Activated CD8-positive, alpha-beta memory T cell treated with anti-CD3 and anti-CD28 coated beads for 1 hour (primary cell): ENCODE measurements around the gene HMOX2.

Experiments
- DNase-seq, 2 donors: peaks; one replicate each; pipeline ENCODE4 v3.0.0-alpha.2; 2020; ENCODE audit warnings: low read depth in 1 of 2; ENCODE audit errors: extremely low read depth in 1 of 2

HMOX2 gene

DNA sequence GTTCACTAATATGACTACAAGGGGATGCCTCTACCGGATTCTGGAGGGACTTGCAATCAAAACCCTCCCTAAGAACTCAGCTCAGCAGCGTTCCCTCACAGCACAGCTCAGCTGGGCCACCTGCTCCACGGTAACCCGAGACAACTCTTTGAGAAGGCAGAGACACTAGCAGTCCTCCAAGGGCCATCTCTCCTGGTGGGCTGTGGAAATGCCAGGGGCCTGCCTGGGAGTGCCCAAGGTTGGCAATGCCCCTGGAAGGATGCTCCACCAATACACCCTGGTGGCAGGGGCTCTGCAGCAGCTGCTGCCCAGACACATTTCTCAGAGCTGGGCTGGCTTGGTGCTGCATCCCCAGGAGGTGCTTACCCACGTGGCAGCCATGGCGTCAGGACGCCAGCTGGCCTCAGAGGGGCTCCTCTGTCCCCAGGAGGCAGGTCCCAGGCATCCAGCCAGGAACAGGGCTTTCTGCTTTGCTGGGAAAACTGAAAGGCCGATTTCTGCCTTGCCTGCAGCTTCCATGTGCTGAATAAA, 45.9 kb downstream of the HMOX2 start:
- DNase-seq: no peak

- DNase-seq: no peak
Measured at GRCh38 chr16:4523686-4524085, 47.5 kb downstream of the HMOX2 start.

- DNase-seq: no peak
Measured at GRCh38 chr16:4524571-4524970, 48.4 kb downstream of the HMOX2 start.

DNA sequence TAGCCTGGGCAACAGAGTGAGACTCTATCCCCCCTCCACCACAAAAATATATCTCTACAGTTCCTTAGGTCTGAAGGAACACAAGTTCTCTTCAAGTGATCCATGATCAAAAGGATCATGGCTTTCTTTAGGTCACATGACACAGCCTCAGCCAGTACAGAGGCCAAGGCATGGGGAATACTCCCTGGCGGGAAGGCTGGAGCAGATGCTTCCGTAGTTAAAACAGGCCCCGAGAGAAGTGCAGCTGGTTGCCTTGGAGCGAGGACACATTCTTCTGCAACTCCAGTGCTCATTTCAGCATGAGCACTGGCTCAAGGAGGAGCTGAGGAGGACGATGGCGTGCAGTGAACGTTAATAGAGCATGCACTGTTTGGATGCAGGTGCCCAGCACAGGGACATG, 48.9 kb downstream of the HMOX2 start:
- no peak for DNase-seq

DNA sequence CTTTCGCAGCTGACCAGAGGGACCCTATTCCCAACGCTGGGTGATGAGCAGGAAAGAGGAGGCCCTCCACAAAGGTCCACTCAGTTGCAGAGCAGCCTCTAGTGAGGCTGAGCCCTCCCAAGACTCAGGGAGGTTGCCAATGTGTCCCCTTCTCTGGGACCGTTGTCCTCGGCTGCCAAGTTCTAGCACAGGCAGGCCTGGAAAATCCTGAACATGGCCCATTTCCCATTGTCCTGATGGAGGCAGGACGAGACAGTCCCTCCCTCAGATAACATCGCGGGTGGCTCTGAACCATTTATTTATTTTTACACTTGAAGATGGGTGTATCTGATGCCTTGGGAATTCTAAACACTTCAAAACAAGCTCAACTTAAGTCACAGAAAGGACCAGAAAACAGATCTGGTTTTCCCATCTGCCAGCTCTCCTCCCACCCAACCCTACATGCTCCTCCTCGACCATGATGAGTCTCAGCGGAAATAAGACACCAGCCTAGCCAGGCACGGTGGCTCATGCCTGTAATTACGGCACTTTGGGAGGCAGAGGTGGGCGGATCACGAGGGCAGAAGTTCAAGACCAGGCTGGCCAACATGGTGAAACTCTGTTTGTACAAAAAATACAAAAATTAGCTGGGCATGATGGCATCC, 49.6 kb downstream of the HMOX2 start:
- DNase-seq: no peak

GRCh38 chr16:4529085-4530060, 53.2 kb downstream of the HMOX2 start:
- no peak for DNase-seq

DNA sequence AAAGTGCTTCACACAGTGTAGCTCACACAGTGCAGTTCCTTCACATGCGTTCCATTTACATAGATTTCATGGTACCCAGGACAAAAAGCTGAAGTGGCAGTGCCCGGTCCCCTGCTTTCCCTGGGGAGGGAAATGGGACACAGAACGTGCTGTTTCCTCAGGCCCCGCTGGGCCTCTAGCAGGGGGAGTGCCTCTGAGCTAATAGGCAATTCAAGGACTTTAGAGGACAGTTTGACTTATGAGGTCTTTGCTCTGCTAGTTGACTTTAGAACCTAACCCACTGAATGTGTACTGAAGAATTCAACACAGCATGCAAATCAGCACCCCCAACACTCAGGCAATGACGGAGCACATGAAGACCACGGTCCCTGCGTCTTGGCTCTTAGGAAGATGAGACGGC, 55.6 kb downstream of the HMOX2 start:
- no peak for DNase-seq

DNA sequence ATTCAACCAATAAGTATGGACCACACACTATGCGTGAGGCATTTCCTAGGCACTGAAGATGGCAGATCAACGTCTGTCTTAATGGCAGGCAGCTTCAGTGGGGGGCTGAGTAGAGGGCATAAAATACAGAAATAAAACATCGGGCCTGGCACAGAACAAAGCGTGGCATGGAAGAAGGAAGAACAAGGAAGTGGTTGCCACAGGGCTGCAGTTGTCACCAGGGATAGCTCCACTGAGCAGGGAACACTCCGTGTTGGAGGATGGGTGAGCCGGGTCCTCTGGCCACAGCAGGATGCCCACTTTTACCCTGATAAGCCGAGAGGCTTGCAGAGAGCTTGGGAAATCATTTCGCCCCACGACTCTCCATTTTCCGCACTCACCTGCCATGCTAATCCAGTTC, 56.0 kb downstream of the HMOX2 start:
- DNase-seq: no peak

DNA sequence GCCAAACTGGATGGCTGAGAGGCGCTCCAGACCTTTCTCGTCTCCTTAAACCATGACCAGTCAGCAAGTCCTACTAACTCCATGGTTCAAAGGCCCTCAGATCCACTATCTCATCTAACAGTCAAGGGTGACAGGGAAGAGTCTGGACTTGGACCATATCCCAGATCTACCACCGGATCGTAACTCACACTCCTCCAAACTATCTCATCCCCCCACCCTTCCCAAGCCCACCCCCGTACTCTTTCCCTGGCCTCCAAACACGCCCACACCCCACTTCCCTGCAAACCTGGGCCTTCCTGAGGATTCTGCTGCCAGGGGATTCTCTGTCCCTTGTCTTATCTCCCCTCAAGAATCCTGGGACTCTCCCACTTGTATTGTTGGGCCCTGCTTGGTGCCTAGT, 57.3 kb downstream of the HMOX2 start:
- DNase-seq: no peak

DNA sequence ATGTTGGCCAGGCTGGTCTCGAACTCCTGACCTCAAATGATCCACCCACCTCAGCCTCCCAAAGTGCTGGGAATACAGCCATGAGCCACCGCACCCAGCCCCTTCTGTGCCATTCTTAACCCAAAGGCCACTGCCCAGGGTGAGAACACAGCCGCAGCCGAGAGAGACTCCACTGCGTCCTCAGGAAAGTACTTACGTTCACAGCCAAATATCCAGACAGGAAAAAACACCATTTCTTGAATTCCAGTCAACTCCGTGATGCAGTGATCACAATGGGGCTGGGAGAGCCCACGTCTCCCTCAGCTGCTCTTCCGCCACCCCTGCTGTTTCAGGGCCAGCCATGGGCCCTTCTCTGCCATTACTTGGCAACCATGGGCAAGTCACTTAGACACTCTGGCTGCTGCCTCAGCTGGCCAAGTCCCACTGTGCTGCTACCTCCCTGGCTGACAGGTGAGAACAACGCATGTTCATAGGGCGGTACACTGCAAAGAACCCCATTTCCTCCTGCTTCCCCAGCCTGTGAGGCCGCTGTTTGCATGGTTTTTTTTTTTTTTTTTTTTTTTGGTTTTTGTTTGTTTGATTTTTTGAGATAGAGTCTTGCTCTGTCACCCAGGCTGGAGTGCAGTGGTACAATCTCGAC, 58.1 kb downstream of the HMOX2 start:
- DNase-seq: no peak

DNA sequence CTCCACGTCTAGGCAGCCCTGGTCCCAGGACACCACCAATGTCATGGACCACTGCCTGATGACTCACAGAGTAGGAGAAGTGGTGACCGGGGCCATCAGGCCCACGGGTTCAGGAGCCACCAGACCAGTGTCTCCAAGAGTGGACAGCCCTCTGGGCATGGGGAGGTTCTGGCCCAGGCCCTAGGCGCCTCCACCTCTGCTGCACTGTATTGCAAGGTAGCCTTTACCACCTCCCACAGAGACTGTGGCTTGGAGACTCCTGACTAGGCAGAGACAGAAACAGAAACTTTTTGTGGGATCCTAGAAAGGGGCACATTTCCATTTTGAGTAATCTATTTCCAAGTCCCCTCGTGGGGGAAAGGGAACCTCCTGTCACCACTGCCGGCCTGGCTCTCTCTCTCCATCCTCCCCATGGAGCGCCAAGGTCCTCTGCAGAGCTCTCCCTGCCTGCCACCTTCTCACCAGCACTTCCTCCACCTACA, 59.5 kb downstream of the HMOX2 start:
- DNase-seq: no peak

DNA sequence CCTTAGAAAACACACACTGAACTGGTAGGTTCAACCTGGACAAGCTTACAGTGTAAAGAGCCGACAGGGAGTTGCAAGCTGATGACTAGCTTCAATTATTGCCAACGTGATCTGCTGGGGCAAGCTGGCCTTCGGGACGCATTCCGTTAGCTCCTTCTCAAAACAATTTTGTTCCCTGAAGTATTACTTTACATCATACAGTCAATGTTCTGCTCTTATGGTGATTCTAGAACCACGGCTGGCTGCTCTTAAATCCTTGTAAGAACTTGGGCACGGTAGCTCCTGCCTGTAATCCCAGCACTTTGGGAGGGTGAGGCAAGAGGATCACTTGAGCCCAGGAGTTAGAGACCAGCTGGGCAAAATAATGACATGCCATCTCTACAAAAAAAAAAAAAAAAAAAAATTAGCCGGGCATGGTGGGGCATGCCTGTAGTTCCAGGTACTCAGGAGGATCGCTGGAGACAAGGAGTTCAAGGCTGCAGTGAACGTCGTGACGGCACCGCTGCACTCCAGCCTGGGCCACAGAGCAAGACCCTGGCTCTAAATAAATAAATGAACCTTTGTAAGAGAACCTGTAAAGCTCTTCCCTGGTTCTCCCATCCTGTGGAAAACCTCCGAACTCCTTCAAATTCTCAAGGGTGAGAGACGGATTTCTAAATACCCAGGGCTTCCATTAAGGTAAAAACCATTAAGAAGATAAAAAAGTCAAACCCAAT, 60.4 kb downstream of the HMOX2 start:
- DNase-seq: no peak

- DNase-seq: no peak
Measured at GRCh38 chr16:4537376-4538343, 61.5 kb downstream of the HMOX2 start.

DNA sequence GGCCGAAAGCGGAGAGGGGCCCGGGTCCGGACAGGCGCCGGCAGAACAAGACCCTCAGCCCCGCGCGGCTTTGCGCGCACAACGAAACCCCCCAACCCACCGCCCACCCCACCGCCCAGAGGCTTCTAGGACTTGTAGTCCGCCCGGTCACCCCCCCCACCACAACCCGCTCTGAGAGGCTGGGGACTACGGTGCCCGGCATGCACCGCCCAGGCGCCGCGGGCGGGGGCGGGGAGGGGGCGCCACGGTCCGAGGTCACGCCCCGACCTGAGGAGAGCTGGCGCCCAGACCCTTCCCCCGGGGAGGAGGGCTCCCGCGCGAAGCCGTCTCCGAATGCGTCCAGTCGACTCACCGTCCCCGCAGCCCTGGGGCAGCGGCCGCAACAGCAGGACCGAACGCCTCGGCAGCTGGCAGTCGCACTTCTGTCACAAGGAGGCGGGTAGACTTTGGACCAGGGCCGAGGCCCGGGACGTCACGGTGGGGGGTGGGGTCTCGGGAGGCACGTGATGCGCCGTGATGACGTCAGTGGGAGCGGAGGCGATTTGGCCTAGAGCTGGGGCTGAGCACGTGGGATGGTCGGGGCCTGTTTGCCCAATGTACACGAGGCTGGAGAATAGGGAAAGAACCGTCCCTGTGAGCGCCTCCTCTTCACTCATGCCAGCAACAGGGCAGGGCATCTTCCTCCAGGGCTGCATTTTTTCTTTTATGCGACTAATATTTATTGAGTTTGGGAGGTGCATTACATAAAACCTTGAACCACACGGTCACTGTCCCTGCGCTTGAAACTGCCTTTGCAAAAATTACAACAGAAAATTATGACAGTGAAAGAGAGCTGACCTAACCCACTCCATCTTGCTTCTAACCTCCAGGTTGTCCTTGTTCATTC, 62.4 kb downstream of the HMOX2 start, which contains the start of gene CDIP1:
Gene CDIP1, minus strand, starts transcription at position 424 of the 886 bp plus-strand sequence. CDS start 24,643 bp downstream, outside the sequence.
- peak; percentile 86 to 88 for DNase-seq

GRCh38 chr16:4539716-4540284, 63.6 kb downstream of the HMOX2 start:
- DNase-seq: no peak

DNA sequence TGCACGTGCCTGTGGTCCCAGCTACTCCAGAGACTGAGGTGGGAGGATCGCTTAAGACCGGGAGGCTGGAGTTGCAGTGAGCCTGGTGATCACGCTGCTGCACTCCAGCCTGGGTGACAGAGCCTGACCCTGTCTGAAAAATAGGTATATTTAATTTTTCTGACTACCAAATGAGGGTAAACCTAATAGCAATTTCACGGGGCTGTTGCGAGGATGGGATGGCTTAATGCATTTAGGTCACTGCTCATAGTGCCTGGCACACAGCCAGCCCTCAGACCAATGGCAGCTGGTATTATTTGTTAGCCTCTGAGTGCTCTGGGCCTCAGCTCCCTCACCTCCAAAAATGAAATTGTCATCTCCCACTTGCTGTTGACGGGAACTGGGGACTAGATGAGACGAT, 68.3 kb downstream of the HMOX2 start:
- no peak for DNase-seq

- no peak for DNase-seq
Measured at GRCh38 chr16:4548124-4548523, 71.9 kb downstream of the HMOX2 start.

GRCh38 chr16:4550591-4550990, 74.4 kb downstream of the HMOX2 start:
- DNase-seq: no peak
